D721Med (cell line): ENCODE data around the gene GALNT11.

Experiments used
- DNase-seq: peaks from one replicate; pipeline ENCODE4 v3.0.0; 2011; ENCODE audit warnings: low spot score; ENCODE audit not compliant: insufficient read length
- FAIRE-seq: peaks from 2 replicates; lab custom pipeline; 2011; peaks lifted over from hg19 to GRCh38; lab: Jason Lieb, UNC
- TF ChIP-seq, protein P1 (sequence below): IDR thresholded peaks from 2 replicates; pipeline ENCODE4 v1.5.1; 2012; ENCODE audit warnings: mild to moderate bottlenecking, control low read depth; ENCODE audit not compliant: insufficient read depth; ENCODE audit errors: missing control alignments

GALNT11 gene

DNA sequence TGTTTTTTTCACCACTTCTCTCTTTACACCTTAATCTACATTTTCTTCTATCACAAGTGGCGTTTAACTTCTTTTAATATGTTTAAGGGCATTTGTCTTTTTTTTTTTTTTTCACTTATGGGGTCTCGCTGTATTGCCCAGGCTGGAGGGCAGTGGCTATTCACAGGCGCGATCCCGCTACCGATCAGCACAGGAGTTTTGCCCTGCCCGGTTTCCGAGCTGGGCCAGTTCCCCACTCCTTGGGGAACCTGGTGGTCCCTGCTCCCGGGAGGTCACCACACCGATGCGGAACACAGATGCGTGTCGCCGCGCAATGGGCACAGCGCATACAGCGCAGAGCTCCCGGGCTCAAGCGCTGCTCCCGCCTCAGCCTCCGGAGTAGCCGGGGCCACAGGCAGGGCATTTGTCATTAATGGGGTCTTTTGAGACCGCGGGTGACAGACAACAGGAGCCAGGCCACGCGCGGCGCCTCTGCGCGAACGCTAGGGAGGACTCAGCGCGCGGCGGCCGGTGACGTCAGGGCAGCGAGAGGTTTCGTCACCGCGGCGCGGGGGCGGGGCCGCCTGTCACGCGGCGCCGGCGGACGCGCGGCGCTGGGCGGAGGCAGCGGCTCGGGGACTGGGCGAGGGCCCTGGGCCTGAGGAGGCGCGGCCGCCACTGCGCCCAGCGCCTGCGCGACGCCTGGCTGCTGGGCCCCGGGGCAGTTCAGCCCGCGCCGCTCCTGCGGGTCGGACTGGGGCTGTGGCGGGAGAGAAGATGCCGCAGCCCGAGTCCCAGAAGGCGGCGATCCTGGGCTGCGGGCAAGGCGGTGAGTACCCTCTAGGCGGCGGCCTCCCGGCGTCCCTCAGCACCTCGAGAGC is at the start of gene GALNT11:
TSS of gene GALNT11 (plus strand) at position 598 of the 860 bp plus-strand sequence. CDS start 68,554 bp downstream, outside the sequence.
- FAIRE-seq (no peak), DNase-seq (peak; percentile 67)
- TF ChIP-seq, protein P1, sequence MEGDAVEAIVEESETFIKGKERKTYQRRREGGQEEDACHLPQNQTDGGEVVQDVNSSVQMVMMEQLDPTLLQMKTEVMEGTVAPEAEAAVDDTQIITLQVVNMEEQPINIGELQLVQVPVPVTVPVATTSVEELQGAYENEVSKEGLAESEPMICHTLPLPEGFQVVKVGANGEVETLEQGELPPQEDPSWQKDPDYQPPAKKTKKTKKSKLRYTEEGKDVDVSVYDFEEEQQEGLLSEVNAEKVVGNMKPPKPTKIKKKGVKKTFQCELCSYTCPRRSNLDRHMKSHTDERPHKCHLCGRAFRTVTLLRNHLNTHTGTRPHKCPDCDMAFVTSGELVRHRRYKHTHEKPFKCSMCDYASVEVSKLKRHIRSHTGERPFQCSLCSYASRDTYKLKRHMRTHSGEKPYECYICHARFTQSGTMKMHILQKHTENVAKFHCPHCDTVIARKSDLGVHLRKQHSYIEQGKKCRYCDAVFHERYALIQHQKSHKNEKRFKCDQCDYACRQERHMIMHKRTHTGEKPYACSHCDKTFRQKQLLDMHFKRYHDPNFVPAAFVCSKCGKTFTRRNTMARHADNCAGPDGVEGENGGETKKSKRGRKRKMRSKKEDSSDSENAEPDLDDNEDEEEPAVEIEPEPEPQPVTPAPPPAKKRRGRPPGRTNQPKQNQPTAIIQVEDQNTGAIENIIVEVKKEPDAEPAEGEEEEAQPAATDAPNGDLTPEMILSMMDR = peak; percentile 23

DNA sequence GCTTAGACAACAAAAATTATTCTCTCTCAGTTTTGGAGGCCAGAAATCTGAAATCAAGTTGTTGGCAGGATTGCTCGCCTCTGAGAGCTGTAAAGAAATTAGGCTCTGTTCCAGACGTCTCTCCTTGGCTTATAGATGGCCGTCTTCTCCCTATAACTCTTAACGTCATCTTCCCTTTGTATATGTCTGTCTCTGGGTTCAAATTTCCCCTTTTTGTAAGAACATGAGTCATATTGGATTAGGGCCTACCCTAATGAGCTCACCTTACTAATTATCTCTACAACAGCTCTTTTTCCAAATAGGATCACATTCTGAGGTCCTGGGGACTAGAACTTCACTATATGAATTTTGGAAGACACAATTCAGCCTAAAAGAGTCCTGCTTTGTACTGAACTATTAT is 46.9 kb upstream of the GALNT11 start:
- TF ChIP-seq, protein P1 = no peak
- FAIRE-seq = no peak
- no peak for DNase-seq

DNA sequence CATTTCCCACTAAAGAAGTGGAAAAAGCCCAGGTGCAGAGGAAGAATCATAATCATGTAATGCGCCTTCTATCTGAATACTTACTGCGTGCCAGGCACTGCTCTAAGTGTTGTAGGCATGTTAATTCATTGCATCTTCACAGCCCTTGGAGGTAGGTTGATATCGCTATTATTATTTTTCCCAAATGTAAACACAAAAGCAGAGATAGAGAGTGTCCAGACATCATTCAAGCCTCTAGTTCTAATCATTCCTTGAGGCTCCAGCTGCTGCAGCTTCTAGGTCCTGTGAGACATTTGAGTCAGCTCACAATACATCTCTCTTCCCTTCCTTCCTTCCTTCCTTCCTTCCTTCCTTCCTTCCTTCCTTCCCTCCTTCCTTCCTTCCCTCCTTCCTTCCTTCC is 44.3 kb upstream of the GALNT11 start:
- FAIRE-seq (no peak), DNase-seq (no peak)
- TF ChIP-seq, protein P1 = no peak

DNA sequence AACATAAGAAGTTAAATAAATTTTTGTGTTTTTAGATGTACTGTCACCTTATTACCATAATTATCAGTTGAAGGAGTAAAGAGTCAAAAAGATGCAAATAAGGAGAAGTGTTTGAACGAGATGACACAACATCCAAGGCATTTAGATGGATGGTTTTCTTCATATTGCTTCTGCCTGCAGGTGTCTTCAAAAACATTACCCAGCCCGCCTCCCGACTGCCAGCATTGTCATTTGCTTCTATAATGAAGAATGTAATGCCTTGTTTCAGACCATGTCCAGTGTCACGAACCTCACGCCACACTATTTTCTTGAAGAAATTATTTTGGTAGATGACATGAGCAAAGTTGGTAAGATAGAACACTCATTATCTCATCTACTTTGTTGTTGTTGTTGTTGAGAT is 42.7 kb upstream of the GALNT11 start:
- no peak for DNase-seq
- FAIRE-seq = no peak
- TF ChIP-seq, protein P1 = no peak

DNA sequence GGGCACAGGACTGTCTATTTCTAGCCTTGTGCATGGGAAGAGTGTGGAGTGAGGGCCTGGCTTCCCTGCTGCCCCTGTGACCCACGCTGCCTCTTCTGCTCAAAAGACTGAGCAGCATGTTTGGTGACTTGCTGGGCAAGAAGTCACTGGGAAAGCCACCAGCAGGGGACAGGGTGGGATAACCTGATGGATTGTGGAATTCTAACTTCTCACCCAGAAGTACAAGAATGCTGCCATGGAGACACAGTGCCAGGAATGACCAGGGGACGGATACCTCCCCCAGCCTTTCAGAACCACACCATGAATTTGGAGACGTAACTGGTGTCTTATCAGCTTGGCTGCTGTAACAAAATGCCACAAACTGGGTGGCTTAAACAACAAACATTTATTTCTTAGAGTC is 40.9 kb upstream of the GALNT11 start:
- no peak for FAIRE-seq
- TF ChIP-seq, protein P1 = peak; percentile 4
- no peak for DNase-seq

DNA sequence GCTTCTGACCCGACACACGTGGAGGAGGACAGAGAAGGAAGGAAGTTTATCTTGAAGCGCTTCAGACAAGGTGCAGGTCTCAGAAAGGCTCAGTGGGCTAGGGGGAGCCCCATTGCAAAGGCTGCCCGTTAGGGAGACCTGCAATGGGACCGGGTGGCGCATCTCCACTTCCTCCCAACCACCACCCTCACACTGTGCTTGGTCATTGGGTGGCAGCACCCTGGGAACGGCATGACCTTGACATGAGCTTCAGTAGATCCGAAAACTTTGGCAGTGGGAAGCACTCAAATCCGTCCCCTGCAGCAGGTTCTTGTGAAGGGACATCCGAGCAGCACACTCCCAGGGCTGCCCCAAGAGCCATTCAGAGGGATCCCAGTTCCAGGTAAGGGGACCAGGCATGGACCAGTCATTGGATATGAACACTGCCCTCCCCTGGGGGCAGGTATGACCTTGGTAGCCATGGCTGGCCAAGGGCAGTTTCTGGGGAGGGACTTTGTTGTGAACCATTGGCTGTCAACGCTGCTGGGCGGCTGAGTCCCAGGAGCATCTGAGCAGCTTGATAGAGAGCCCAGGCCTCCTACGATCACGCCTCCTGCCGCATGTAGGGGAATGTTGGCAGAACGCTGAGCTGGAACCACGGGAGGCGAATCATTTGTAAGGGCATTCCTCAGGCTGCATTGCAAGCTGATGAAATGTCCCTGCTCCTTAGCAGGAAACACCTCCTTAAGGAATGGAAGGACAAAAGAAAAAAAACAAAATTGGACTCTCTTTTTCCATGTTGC is 37.5 kb upstream of the GALNT11 start:
- DNase-seq (no peak), FAIRE-seq (no peak)
- TF ChIP-seq, protein P1 = no peak
